ENCODE measurements around the gene STMN1. TPM values are rescaled to one million over a fixed set of nuclear protein-coding genes. Genes with fewer than 3 reads are reported as not detected.

Gene STMN1
- total and polyA plus RNA-seq, 9 of the 15 experiments (the other 6 are each of a cell fraction or from before 2014, with no cell fraction given) = 269 to 2,153 (median 595) TPM

DNA sequence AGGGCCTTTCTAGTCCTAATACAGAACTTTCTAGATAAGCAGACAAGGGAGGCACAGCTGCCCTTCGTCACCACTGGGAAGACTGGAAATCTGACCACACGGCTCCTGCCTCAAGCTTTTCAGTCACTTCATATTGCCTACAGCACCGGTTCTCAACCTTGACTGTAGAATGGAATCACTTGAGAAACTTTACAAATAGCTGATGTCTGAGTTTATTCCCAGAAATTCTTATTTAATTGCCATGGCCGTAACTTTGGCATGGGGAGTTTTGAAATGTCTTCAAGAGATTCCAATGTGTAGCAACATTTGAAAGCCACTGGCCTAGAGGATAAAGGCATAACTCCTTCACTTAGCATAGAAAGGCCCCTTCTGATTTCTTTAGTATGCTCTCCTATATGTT lies 42.4 kb upstream of the STMN1 start:
- peak; percentile 54 for FAIRE-seq
- TF ChIP-seq CBFA2T3 (IDR thresholded peaks at IDR 0.05) (peak; percentile 32), ZNF217 (CRISPR knock-in tag; IDR thresholded peaks at IDR 0.05) (no peak), SMAD4 (CRISPR knock-in tag; conservative IDR thresholded peaks at IDR 0.05) (0 out of 2 replicates have a peak, but pooled peaks have one; percentile 13)
- TF ChIP-seq, protein P1, sequence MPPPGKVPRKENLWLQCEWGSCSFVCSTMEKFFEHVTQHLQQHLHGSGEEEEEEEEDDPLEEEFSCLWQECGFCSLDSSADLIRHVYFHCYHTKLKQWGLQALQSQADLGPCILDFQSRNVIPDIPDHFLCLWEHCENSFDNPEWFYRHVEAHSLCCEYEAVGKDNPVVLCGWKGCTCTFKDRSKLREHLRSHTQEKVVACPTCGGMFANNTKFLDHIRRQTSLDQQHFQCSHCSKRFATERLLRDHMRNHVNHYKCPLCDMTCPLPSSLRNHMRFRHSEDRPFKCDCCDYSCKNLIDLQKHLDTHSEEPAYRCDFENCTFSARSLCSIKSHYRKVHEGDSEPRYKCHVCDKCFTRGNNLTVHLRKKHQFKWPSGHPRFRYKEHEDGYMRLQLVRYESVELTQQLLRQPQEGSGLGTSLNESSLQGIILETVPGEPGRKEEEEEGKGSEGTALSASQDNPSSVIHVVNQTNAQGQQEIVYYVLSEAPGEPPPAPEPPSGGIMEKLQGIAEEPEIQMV (tag; conservative IDR thresholded peaks at IDR 0.05; ENCODE audit: low read depth) = no peak
- Histone ChIP-seq H3K36me3 (ENCODE audit: control insufficient read depth, insufficient read depth, low read length) (no peaks in the 10 kb centered on the region), H3K4me3 (no peak overlapping the region), H3K9me3 (replicated peaks; ENCODE audit: control insufficient read depth, insufficient read depth, low read depth, low read length) (peaks cover 7% of the 10 kb centered on the region), H3K4me2 (ENCODE audit: insufficient read depth, low read length) (no peak overlapping the region), H3K79me2 (ENCODE audit: control insufficient read depth, insufficient read depth, low read length) (no peaks in the 10 kb centered on the region), H3K9ac (ENCODE audit: insufficient read depth in 1 of 2, low read depth in 2 of 2, low read length in 2 of 2) (no peak overlapping the region), H3K27me3 (ENCODE audit: control insufficient read depth in 2 of 2, insufficient read depth in 2 of 2, low read length in 2 of 2) (no peaks in the 10 kb centered on the region), H3K27ac (ENCODE audit: extremely low read depth, low read depth, low read length) (no peak overlapping the region), H4K20me1 (replicated peaks; ENCODE audit: control insufficient read depth, insufficient read depth, low read length) (no peaks in the 10 kb centered on the region), H2AFZ (ENCODE audit: low read depth, low read length) (no peak overlapping the region), H3K9me1 (ENCODE audit: control insufficient read depth, insufficient read depth, low read length) (no peaks in the 10 kb centered on the region), H3K4me1 (replicated peaks in 1 of 2; ENCODE audit: control insufficient read depth in 2 of 2, insufficient read depth in 2 of 2, low read length in 2 of 2) (no peaks in the 10 kb centered on the region; a peak in 1 of 5 replicates)
- ChIA-PET CTCF (ENCODE audit: low intra/inter-chr PET ratio) (no interaction called here), POLR2A (interaction anchor here (1.0 to 1.1 kb wide), 2 partner anchors 11 to 14 kb away, joined by 3 read pairs; no protein-coding TSS in a partner anchor)
- in situ Hi-C loops (cut with MboI) = no loop called here
- no TSS peak for BruUV-seq (replicated peaks)
- 26% methylated on average over 4 of the region's 4 CpGs for WGBS (ENCODE audit: insufficient coverage, low coverage, missing lambda C conversion rate)
- intact Hi-C loops (cut with micrococcal nuclease) = no loop called here
- ATAC-seq = no peak; the same call in 2 of the 3 replicates
- DNase-seq (ENCODE audit: extremely low read depth in 1 of 4, low spot score in 3 of 4) = no peak

DNA sequence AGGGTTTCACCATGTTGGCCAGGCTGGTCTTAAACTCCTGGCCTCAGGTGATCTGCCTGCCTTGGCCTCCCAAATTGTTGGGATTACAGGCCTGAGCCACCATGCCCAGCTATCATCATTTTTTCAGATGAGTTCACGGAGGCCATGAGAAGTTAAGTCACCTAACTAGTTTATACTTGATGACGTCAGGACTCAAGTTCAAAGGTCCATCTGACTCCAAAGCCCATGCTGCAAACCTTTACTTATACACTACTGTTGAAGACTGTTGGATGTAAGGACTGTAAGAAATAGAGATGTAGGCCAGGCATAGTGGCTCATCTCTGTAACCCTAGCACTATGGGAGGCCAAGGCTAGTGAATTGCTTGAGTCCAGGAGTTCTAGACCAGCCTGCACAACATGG lies 40.8 kb upstream of the STMN1 start:
- Histone ChIP-seq H3K9me3 (replicated peaks; ENCODE audit: control insufficient read depth, insufficient read depth, low read depth, low read length) (peaks cover 10% of the 10 kb centered on the region), H3K79me2 (ENCODE audit: control insufficient read depth, insufficient read depth, low read length) (no peaks in the 10 kb centered on the region), H3K9me1 (ENCODE audit: control insufficient read depth, insufficient read depth, low read length) (no peaks in the 10 kb centered on the region), H3K27ac (ENCODE audit: extremely low read depth, low read depth, low read length) (no peak overlapping the region), H3K4me1 (replicated peaks in 1 of 2; ENCODE audit: control insufficient read depth in 2 of 2, insufficient read depth in 2 of 2, low read length in 2 of 2) (no peaks in the 10 kb centered on the region; a peak in 1 of 5 replicates), H3K27me3 (ENCODE audit: control insufficient read depth in 2 of 2, insufficient read depth in 2 of 2, low read length in 2 of 2) (no peaks in the 10 kb centered on the region), H3K4me3 (no peak overlapping the region), H4K20me1 (replicated peaks; ENCODE audit: control insufficient read depth, insufficient read depth, low read length) (no peaks in the 10 kb centered on the region), H3K9ac (ENCODE audit: insufficient read depth in 1 of 2, low read depth in 2 of 2, low read length in 2 of 2) (no peak overlapping the region), H3K36me3 (ENCODE audit: control insufficient read depth, insufficient read depth, low read length) (no peaks in the 10 kb centered on the region), H2AFZ (ENCODE audit: low read depth, low read length) (no peak overlapping the region), H3K4me2 (ENCODE audit: insufficient read depth, low read length) (no peak overlapping the region)
- in situ Hi-C loops (cut with MboI) = no loop called here
- no TSS peak for BruUV-seq (replicated peaks)
- DNase-seq (ENCODE audit: extremely low read depth in 1 of 4, low spot score in 3 of 4) = no peak
- TF ChIP-seq ZNF12 (CRISPR knock-in tag; IDR thresholded peaks at IDR 0.05) (peak; percentile 89), RAD51 (IDR thresholded peaks at IDR 0.05; ENCODE audit: borderline replicate concordance, low read depth) (no peak)
- intact Hi-C loops (cut with micrococcal nuclease) = no loop called here
- WGBS (ENCODE audit: insufficient coverage, low coverage, missing lambda C conversion rate) = 58% methylated on average over 2 of the region's 2 CpGs
- ATAC-seq = no peak
- POLR2A ChIA-PET = interaction anchor here (0.7 to 3.7 kb wide), 3 partner anchors 9 to 1291 kb away, joined by 3 to 18 read pairs (median 4); no protein-coding TSS in a partner anchor
- CTCF ChIA-PET (ENCODE audit: low intra/inter-chr PET ratio) = no interaction called here
- no peak for FAIRE-seq
